GM18861 (cell line): ENCODE measurements around the gene TSPAN14.

Source experiments
- ATAC-seq: cut with Tn5 transposase; IDR thresholded peaks from one replicate; pipeline ENCODE4 v1.9.1; 2021; ENCODE audit not compliant: unreplicated experiment

Gene TSPAN14

GRCh38 chr10:80486785-80487420, 32.8 kb downstream of the TSPAN14 start:
- ATAC-seq, result no peak

- ATAC-seq, result no peak
Observed at GRCh38 chr10:80487421-80487785, 33.3 kb downstream of the TSPAN14 start.

- ATAC-seq, result no peak
Observed at GRCh38 chr10:80487791-80488538, 33.9 kb downstream of the TSPAN14 start.

GRCh38 chr10:80488539-80489066, 34.5 kb downstream of the TSPAN14 start:
- ATAC-seq, result no peak

- ATAC-seq, result no peak
Observed at GRCh38 chr10:80489371-80490112, 35.4 kb downstream of the TSPAN14 start.

GRCh38 chr10:80491251-80492102, 37.4 kb downstream of the TSPAN14 start:
- no peak for ATAC-seq

GRCh38 chr10:80492848-80493521, 38.9 kb downstream of the TSPAN14 start:
- peak; percentile 21 for ATAC-seq

- ATAC-seq, result peak; percentile 48
Observed at GRCh38 chr10:80493522-80494051, 39.5 kb downstream of the TSPAN14 start.

GRCh38 chr10:80496555-80497172, 42.6 kb downstream of the TSPAN14 start:
- ATAC-seq, result no peak

GRCh38 chr10:80497187-80498077, 43.3 kb downstream of the TSPAN14 start:
- ATAC-seq, result no peak

- ATAC-seq, result no peak
Observed at GRCh38 chr10:80498078-80498832, 44.1 kb downstream of the TSPAN14 start.

GRCh38 chr10:80498833-80499741, 45.0 kb downstream of the TSPAN14 start:
- no peak for ATAC-seq

- ATAC-seq, result peak; percentile 78
Observed at GRCh38 chr10:80500572-80501380, 46.7 kb downstream of the TSPAN14 start.

- ATAC-seq, result no peak
Observed at GRCh38 chr10:80501381-80501912, 47.3 kb downstream of the TSPAN14 start.

- ATAC-seq, result no peak
Observed at GRCh38 chr10:80501913-80502521, 47.9 kb downstream of the TSPAN14 start.
